ENCODE measurements around the gene IRF9.

IRF9 gene

DNA sequence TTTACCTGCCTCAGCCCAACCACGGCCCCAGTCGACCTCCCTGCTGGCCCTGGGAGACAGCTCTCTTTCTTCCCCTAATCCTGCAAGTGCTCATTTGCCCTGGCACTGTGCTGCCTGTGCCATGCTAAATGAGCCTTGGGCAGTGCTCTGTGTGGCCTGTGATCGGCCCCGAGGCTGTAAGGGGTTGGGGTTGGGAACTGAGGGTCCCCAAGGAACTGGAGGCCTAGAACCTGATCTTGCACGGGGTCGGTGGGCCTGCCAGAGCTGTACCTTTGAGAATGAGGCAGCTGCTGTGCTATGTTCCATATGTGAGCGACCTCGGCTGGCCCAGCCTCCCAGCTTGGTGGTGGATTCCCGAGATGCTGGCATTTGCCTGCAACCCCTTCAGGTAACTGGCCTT lies 11.0 kb upstream of the IRF9 start:
- Histone ChIP-seq H3K36me3 (ENCODE audit: insufficient read depth, low read length) (peaks cover 11% of the 10 kb centered on the region), H3K9me3 (ENCODE audit: control insufficient read depth, insufficient read depth, low read length) (no peaks in the 10 kb centered on the region), H3K4me1 (ENCODE audit: insufficient read depth, low read length) (peaks cover 6% of the 10 kb centered on the region; the same call in 1 of the 2 replicates), H3K9ac (ENCODE audit: low read depth, low read length) (no peak overlapping the region)

- H3K9ac ChIP-seq (ENCODE audit: low read depth, low read length) = no peak overlapping the region
- peaks cover 11% of the 10 kb centered on the region for H3K36me3 ChIP-seq (ENCODE audit: insufficient read depth, low read length)
- no peaks in the 10 kb centered on the region for H3K9me3 ChIP-seq (ENCODE audit: control insufficient read depth, insufficient read depth, low read length)
- H3K4me1 ChIP-seq (ENCODE audit: insufficient read depth, low read length) = peaks cover 6% of the 10 kb centered on the region; the same call in 1 of the 2 replicates
These were observed 10.5 kb upstream of the IRF9 start for GRCh38 chr14:24150567-24150966.

GRCh38 chr14:24150993-24151392 lies 10.1 kb upstream of the IRF9 start:
- peaks cover 6% of the 10 kb centered on the region; the same call in 1 of the 2 replicates for H3K4me1 ChIP-seq (ENCODE audit: insufficient read depth, low read length)
- no peak overlapping the region for H3K9ac ChIP-seq (ENCODE audit: low read depth, low read length)
- H3K9me3 ChIP-seq (ENCODE audit: control insufficient read depth, insufficient read depth, low read length) = no peaks in the 10 kb centered on the region
- peaks cover 15% of the 10 kb centered on the region for H3K36me3 ChIP-seq (ENCODE audit: insufficient read depth, low read length)

DNA sequence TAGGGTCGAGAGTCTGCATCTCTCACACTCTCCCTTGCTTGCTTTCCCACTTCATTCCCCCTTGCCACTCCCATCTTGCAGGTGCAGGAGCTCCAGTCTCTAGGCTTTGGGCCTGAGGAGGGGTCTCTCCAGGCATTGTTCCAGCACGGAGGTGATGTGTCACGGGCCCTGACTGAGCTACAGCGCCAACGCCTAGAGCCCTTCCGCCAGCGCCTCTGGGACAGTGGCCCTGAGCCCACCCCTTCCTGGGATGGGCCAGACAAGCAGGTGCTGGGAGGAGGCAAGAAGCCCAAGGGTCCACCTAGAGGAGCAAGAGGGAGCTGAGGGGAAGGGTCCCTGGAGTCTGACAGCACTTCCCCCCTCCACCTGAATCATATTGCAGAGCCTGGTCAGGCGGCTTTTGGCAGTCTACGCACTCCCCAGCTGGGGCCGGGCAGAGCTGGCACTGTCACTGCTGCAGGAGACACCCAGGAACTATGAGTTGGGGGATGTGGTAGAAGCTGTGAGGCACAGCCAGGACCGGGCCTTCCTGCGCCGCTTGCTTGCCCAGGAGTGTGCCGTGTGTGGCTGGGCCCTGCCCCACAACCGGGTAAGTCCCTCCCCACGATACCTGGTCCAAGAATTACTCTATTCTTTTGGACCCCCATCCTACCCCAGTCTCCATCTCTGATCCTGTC lies 9.5 kb upstream of the IRF9 start:
- Histone ChIP-seq H3K36me3 (ENCODE audit: insufficient read depth, low read length) (peaks cover 15% of the 10 kb centered on the region), H3K9me3 (ENCODE audit: control insufficient read depth, insufficient read depth, low read length) (no peaks in the 10 kb centered on the region), H3K4me1 (ENCODE audit: insufficient read depth, low read length) (peaks cover 6% of the 10 kb centered on the region; the same call in 1 of the 2 replicates), H3K9ac (ENCODE audit: low read depth, low read length) (no peak overlapping the region)

- Histone ChIP-seq H3K36me3 (ENCODE audit: insufficient read depth, low read length) (peaks cover 27% of the 10 kb centered on the region), H3K4me1 (ENCODE audit: insufficient read depth, low read length) (no peaks in the 10 kb centered on the region), H3K9ac (ENCODE audit: low read depth, low read length) (no peak overlapping the region), H3K9me3 (ENCODE audit: control insufficient read depth, insufficient read depth, low read length) (no peaks in the 10 kb centered on the region)
These were observed 6.0 kb upstream of the IRF9 start for GRCh38 chr14:24155100-24155499.

DNA sequence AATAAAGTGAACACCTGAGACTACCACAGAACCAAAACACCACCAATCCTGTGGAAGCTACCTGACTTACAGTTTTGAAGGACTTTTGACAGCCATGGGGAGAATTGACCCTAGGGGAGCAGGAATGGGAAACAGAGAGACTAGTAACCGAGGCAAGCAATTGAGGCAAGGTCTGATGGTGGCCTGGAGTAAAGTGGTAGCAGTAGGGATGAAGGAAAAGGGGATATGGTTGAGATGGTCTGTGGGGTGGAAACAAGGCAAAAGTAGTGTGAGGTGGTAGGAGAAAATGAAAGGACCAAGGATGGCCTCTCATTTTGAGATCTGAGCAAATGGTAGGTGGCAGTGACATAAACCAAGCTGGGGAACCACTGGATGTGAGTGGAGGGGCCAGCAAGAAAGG lies 4.2 kb upstream of the IRF9 start:
- Histone ChIP-seq H3K9ac (ENCODE audit: low read depth, low read length) (no peak overlapping the region), H3K4me1 (ENCODE audit: insufficient read depth, low read length) (peaks cover 3% of the 10 kb centered on the region; the same call in 1 of the 2 replicates), H3K9me3 (ENCODE audit: control insufficient read depth, insufficient read depth, low read length) (no peaks in the 10 kb centered on the region), H3K36me3 (ENCODE audit: insufficient read depth, low read length) (peaks cover 25% of the 10 kb centered on the region)

- Histone ChIP-seq H3K36me3 (ENCODE audit: insufficient read depth, low read length) (peaks cover 24% of the 10 kb centered on the region), H3K4me1 (ENCODE audit: insufficient read depth, low read length) (peaks cover 5% of the 10 kb centered on the region; the same call in 1 of the 2 replicates), H3K9ac (ENCODE audit: low read depth, low read length) (no peak overlapping the region), H3K9me3 (ENCODE audit: control insufficient read depth, insufficient read depth, low read length) (no peaks in the 10 kb centered on the region)
These were observed 3.7 kb upstream of the IRF9 start for GRCh38 chr14:24157331-24157730.

DNA sequence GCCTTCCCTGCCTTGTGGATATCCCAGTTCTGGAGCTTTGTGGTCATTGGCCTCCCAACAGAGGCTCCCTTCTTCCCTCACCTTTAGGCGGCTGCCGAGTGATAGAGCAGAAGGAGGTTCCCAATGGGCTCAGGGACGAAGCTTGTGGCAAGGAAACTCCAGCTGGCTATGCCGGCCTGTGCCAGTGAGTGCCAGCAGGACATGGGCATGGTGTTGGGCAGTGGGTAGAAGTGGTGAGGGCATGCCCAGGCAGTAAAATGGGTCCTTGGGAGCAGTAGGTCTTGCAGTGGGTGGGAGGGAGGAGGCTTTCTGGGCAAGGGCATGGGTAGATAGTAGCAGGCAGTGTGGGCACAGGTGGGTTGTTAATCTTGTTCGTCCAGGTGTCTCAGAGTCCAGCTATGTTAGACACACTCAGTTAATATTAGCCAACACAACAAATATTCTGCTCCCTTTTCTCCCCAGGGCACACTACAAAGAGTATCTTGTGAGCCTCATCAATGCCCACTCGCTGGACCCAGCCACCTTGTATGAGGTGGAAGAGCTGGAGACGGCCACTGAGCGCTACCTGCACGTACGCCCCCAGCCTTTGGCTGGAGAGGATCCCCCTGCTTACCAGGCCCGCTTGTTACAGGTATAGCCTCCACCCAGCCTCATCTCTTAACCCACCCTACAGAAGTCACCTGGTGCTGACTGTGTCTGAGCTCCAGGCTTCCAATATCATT lies 1.1 kb upstream of the IRF9 start:
- Histone ChIP-seq H3K9me3 (ENCODE audit: control insufficient read depth, insufficient read depth, low read length) (no peaks in the 10 kb centered on the region), H3K36me3 (ENCODE audit: insufficient read depth, low read length) (peaks cover 20% of the 10 kb centered on the region), H3K9ac (ENCODE audit: low read depth, low read length) (no peak overlapping the region), H3K4me1 (ENCODE audit: insufficient read depth, low read length) (peaks cover 5% of the 10 kb centered on the region; the same call in 1 of the 2 replicates)

DNA sequence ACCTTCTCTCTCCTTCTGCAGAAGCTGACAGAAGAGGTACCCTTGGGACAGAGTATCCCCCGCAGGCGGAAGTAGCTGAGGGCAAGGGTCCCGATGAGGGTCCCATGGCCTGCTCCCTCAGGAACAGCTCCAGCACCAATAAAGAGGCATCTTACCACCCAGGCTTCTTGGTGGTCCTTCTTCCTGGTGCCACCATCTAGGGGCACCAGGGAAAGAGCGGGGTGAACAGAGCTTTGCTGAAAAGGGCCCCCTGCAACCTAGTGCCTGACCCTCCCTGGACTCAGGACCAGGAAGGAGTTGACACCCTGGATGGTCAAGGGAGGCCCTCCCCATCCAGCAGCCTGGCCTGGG lies 591 bp upstream of the IRF9 start:
- H3K9me3 ChIP-seq (ENCODE audit: control insufficient read depth, insufficient read depth, low read length) = no peaks in the 10 kb centered on the region
- H3K36me3 ChIP-seq (ENCODE audit: insufficient read depth, low read length) = peaks cover 20% of the 10 kb centered on the region
- no peak overlapping the region for H3K9ac ChIP-seq (ENCODE audit: low read depth, low read length)
- H3K4me1 ChIP-seq (ENCODE audit: insufficient read depth, low read length) = peaks cover 5% of the 10 kb centered on the region; the same call in 1 of the 2 replicates

DNA sequence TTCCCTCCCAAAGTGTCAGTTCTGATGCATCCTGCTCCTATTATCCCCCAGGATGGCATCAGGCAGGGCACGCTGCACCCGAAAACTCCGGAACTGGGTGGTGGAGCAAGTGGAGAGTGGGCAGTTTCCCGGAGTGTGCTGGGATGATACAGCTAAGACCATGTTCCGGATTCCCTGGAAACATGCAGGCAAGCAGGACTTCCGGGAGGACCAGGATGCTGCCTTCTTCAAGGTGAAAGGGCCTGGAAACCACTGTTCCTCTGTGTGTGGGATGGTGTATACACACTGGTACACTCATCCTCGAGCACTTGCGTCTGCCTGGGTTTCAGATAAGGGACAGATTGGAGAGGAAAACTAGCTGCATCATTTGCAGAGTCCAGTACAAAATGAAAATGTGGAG lies 1.0 kb downstream of the IRF9 start:
- H3K9me3 ChIP-seq (ENCODE audit: control insufficient read depth, insufficient read depth, low read length) = no peaks in the 10 kb centered on the region
- H3K9ac ChIP-seq (ENCODE audit: low read depth, low read length) = no peak overlapping the region
- H3K4me1 ChIP-seq (ENCODE audit: insufficient read depth, low read length) = peaks cover 5% of the 10 kb centered on the region; the same call in 1 of the 2 replicates
- H3K36me3 ChIP-seq (ENCODE audit: insufficient read depth, low read length) = peaks cover 13% of the 10 kb centered on the region

DNA sequence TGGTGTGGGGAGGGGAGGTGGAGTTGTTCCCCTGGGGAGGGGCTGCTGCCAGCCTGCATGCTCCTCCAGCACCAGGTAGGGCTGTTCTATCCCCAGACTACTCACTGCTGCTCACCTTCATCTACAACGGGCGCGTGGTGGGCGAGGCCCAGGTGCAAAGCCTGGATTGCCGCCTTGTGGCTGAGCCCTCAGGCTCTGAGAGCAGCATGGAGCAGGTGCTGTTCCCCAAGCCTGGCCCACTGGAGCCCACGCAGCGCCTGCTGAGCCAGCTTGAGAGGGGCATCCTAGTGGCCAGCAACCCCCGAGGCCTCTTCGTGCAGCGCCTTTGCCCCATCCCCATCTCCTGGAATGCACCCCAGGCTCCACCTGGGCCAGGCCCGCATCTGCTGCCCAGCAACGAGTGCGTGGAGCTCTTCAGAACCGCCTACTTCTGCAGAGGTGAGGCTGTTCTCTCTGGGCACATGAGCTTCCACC lies 3.5 kb downstream of the IRF9 start:
- Histone ChIP-seq H3K4me1 (ENCODE audit: insufficient read depth, low read length) (peaks cover 5% of the 10 kb centered on the region; the same call in 1 of the 2 replicates), H3K9ac (ENCODE audit: low read depth, low read length) (no peak overlapping the region), H3K36me3 (ENCODE audit: insufficient read depth, low read length) (peaks cover 3% of the 10 kb centered on the region), H3K9me3 (ENCODE audit: control insufficient read depth, insufficient read depth, low read length) (no peaks in the 10 kb centered on the region)

DNA sequence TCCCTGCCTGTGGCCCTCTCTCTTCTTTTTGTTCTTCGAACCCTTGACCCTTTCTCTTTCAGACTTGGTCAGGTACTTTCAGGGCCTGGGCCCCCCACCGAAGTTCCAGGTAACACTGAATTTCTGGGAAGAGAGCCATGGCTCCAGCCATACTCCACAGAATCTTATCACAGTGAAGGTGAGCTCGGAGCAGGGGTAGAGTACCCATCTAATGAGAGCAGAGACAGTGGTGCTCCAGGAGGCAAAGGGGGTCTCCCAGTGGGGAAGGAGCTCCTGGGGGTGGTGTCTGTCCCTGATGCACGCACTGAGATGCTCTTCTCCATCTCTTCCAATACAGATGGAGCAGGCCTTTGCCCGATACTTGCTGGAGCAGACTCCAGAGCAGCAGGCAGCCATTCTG lies 4.7 kb downstream of the IRF9 start:
- H3K4me1 ChIP-seq (ENCODE audit: insufficient read depth, low read length) = peaks cover 5% of the 10 kb centered on the region; the same call in 1 of the 2 replicates
- no peak overlapping the region for H3K9ac ChIP-seq (ENCODE audit: low read depth, low read length)
- no peaks in the 10 kb centered on the region for H3K9me3 ChIP-seq (ENCODE audit: control insufficient read depth, insufficient read depth, low read length)
- no peaks in the 10 kb centered on the region; the same call in none of the 2 replicates for H3K36me3 ChIP-seq (ENCODE audit: insufficient read depth, low read length)

- Histone ChIP-seq H3K36me3 (ENCODE audit: insufficient read depth, low read length) (no peaks in the 10 kb centered on the region; the same call in none of the 2 replicates), H3K4me1 (ENCODE audit: insufficient read depth, low read length) (no peaks in the 10 kb centered on the region), H3K9ac (ENCODE audit: low read depth, low read length) (no peak overlapping the region), H3K9me3 (ENCODE audit: control insufficient read depth, insufficient read depth, low read length) (no peaks in the 10 kb centered on the region)
These were observed 6.5 kb downstream of the IRF9 start for GRCh38 chr14:24167469-24168114.

DNA sequence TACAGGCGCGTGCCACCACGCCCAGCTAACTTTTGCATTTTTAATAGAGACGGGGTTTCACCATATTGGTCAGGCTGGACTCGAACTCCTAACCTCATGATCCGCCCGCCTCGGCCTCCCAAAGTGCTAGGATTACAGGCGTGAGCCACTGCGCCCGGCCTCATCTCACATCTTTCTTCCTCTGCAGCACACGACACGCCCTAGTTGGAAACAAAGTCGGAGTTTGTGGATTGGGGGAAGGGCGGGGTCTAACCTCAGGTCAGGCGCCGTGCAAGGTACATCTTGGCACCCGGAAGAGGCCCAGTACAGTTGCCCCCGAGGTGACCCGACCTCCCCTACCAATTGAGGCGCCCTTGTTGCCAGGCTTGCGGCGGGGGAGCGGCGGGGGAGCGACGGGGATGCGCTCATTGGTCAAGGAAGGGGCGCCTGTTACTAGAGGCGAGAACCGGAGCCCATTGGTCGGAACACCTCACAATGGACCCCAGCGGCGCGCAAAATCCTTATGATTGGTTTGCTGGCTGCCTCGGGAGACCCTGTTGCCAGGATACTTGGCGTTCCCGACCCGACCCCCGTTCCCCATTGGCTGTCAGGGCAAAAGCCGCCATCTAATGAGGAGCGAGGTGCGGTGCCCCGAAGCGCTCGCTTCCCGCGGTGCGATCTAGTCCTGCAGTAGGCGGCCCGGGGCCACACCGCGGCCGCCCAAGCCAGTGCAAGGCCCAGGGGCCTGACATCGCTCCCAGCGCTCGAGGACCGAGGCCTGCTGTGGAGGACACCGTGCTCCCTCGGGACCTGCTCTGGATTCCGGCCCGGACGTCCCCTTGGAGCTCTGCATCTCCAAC lies 10.6 kb downstream of the IRF9 start, which contains the start of gene REC8:
TSS of gene REC8 (plus strand) at position 659 of the 839 bp plus-strand sequence. CDS start 473 bp downstream, outside the sequence.
- Histone ChIP-seq H3K4me1 (ENCODE audit: insufficient read depth, low read length) (no peaks in the 10 kb centered on the region), H3K9ac (ENCODE audit: low read depth, low read length) (peak within 1 kb of the TSS; percentile 69), H3K36me3 (ENCODE audit: insufficient read depth, low read length) (no peaks in the 10 kb centered on the region), H3K9me3 (ENCODE audit: control insufficient read depth, insufficient read depth, low read length) (no peaks in the 10 kb centered on the region)
